Activated CD8-positive, alpha-beta T cell treated with anti-CD3 and anti-CD28 coated beads for 36 hours (primary cell): ENCODE measurements around the gene CYP3A5. TPM values are rescaled to one million over a fixed set of nuclear protein-coding genes. Genes with fewer than 3 reads are reported as not detected.
A peak's percentile ranks its signal among the peaks of the same experiment; 100 is the strongest.

Experiments
- ATAC-seq: fragments of 200-7000 bp; cut with Tn5 transposase; one replicate; pipeline ENCODE4 v1.10.0; 2021; ENCODE audit warnings: mild to moderate bottlenecking, moderate library complexity
- CTCF ChIA-PET: fragments of 350-600 bp; sonication (Branson Sonifier 250); formaldehyde crosslinking; loops from one replicate; lab custom pipeline; 2021; ENCODE audit warnings: antibody characterized with exemption; lab: Charles Lee
- POLR2A ChIA-PET: fragments of 350-600 bp; sonication (Branson Sonifier 250); formaldehyde crosslinking; loops from one replicate; lab custom pipeline; 2021; ENCODE audit warnings: antibody characterized with exemption; lab: Charles Lee
- DNase-seq: peaks from one replicate; pipeline ENCODE4 v3.0.0-alpha.2; 2020
- H3K27ac Mint-ChIP-seq: one replicate; pipeline ENCODE4 v1.8.0; 2021; ENCODE audit warnings: mild to moderate bottlenecking, mixed read lengths
- H3K27me3 Mint-ChIP-seq: one replicate; pipeline ENCODE4 v1.8.0; 2021; ENCODE audit warnings: mixed read lengths
- H3K36me3 Mint-ChIP-seq: one replicate; pipeline ENCODE4 v1.8.0; 2021; ENCODE audit warnings: low read depth, mixed read lengths
- H3K4me1 Mint-ChIP-seq: one replicate; pipeline ENCODE4 v1.8.0; 2021; ENCODE audit warnings: low read depth, mixed read lengths
- H3K4me3 Mint-ChIP-seq: one replicate; pipeline ENCODE4 v1.8.0; 2021; ENCODE audit warnings: mild to moderate bottlenecking, moderate library complexity, mixed read lengths
- H3K9me3 Mint-ChIP-seq: one replicate; pipeline ENCODE4 v1.8.0; 2021; ENCODE audit warnings: mixed read lengths
- intact Hi-C: fragments of 100-400 bp; cut with micrococcal nuclease; formaldehyde crosslinking; loops from one replicate; pipeline ENCODE4 v1.10.0; 2022
- total RNA-seq, 2 experiments: library from RNA; stranded (reverse); gene quantifications; one replicate each; pipeline ENCODE4 v1.2.3, GENCODE V29; 2021
- TF ChIP-seq, protein P1 (sequence below): fragments of 200-600 bp; IDR thresholded peaks from one replicate; pipeline ENCODE4 v1.8.0; 2022; ENCODE audit warnings: antibody characterized with exemption, mild to moderate bottlenecking

CYP3A5 gene
- total RNA-seq, 2 experiments from 2014 or later: not detected

- H3K27me3 Mint-ChIP-seq: no peaks in the 10 kb centered on the region
- ChIA-PET CTCF (interaction anchor here (3.5 kb wide), 1 partner anchor 10 kb away, joined by 12 read pairs; the partner anchor contains the start of gene ZSCAN25), POLR2A (interaction anchor here (2.5 kb wide), 1 partner anchor 67 kb away, joined by 19 read pairs; the partner anchor contains the start of gene ZNF655)
- intact Hi-C loops: no loop called here
- no peak for ATAC-seq
- H3K4me1 Mint-ChIP-seq: peaks cover 85% of the 10 kb centered on the region
- no peaks in the 10 kb centered on the region for H3K9me3 Mint-ChIP-seq
- peak overlapping the region; percentile 100 for H3K27ac Mint-ChIP-seq
- H3K4me3 Mint-ChIP-seq: peak overlapping the region; percentile 99
- TF ChIP-seq, protein P1, sequence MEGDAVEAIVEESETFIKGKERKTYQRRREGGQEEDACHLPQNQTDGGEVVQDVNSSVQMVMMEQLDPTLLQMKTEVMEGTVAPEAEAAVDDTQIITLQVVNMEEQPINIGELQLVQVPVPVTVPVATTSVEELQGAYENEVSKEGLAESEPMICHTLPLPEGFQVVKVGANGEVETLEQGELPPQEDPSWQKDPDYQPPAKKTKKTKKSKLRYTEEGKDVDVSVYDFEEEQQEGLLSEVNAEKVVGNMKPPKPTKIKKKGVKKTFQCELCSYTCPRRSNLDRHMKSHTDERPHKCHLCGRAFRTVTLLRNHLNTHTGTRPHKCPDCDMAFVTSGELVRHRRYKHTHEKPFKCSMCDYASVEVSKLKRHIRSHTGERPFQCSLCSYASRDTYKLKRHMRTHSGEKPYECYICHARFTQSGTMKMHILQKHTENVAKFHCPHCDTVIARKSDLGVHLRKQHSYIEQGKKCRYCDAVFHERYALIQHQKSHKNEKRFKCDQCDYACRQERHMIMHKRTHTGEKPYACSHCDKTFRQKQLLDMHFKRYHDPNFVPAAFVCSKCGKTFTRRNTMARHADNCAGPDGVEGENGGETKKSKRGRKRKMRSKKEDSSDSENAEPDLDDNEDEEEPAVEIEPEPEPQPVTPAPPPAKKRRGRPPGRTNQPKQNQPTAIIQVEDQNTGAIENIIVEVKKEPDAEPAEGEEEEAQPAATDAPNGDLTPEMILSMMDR: no peak
- peaks cover 91% of the 10 kb centered on the region for H3K36me3 Mint-ChIP-seq
- no peak for DNase-seq
These were observed 53.8 kb downstream of the CYP3A5 start for GRCh38 chr7:99625961-99626360.

- Mint-ChIP-seq H3K4me3 (peak overlapping the region; percentile 99), H3K4me1 (peaks cover 83% of the 10 kb centered on the region), H3K36me3 (peaks cover 90% of the 10 kb centered on the region), H3K27me3 (no peaks in the 10 kb centered on the region), H3K9me3 (no peaks in the 10 kb centered on the region), H3K27ac (peak overlapping the region; percentile 100)
- TF ChIP-seq, protein P1: no peak
- no peak for DNase-seq
- no peak for ATAC-seq
- intact Hi-C loops: no loop called here
- ChIA-PET CTCF (interaction anchor here (1.5 to 3.5 kb wide), 2 partner anchors 9 to 296 kb away, joined by 3 to 12 read pairs; partner anchors contain the start of gene ZSCAN25), POLR2A (interaction anchor here (1.0 to 2.5 kb wide), 9 partner anchors 8 to 391 kb away, joined by 3 to 19 read pairs (median 5); partner anchors contain the start of genes ARPC1B, ATP5MF, ZKSCAN1 and ZNF655)
These were observed 54.5 kb downstream of the CYP3A5 start for GRCh38 chr7:99625321-99625720.

DNA sequence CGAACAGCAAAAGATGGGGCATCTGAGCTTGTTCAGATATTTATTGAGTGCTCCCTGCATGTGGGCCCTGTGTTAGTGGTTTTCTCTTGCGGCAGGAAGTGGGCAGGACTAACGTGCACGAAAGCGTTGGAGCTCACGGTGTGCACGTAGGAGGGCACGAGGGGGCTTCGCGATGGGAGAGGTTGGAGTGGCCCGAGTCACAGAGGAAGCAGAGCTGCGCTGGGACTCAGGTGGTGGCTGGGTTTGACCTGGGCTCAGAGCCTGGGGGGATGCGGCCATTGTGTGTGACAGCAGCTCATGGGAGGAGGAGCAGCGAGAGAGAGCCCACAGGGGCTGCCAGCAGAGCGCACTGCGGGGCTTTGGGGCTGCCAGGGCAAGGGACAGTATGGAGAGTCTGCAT, 55.3 kb downstream of the CYP3A5 start:
- intact Hi-C loops: no loop called here
- Mint-ChIP-seq H3K4me1 (peaks cover 81% of the 10 kb centered on the region), H3K4me3 (peak overlapping the region; percentile 99), H3K36me3 (peaks cover 89% of the 10 kb centered on the region), H3K27ac (peak overlapping the region; percentile 100), H3K9me3 (no peaks in the 10 kb centered on the region), H3K27me3 (no peaks in the 10 kb centered on the region)
- POLR2A ChIA-PET: interaction anchor here (0.7 to 2.5 kb wide), 21 partner anchors 9 to 458 kb away, joined by 3 to 19 read pairs (median 4); partner anchors contain the start of genes ARPC1B, ATP5MF, FAM200A and TRIM4
- DNase-seq: peak; percentile 96
- ATAC-seq: peak; percentile 76
- TF ChIP-seq, protein P1: no peak
- CTCF ChIA-PET: interaction anchor here (0.7 to 3.5 kb wide), 7 partner anchors 8 to 365 kb away, joined by 3 to 12 read pairs (median 3); partner anchors contain the start of gene ZSCAN25

DNA sequence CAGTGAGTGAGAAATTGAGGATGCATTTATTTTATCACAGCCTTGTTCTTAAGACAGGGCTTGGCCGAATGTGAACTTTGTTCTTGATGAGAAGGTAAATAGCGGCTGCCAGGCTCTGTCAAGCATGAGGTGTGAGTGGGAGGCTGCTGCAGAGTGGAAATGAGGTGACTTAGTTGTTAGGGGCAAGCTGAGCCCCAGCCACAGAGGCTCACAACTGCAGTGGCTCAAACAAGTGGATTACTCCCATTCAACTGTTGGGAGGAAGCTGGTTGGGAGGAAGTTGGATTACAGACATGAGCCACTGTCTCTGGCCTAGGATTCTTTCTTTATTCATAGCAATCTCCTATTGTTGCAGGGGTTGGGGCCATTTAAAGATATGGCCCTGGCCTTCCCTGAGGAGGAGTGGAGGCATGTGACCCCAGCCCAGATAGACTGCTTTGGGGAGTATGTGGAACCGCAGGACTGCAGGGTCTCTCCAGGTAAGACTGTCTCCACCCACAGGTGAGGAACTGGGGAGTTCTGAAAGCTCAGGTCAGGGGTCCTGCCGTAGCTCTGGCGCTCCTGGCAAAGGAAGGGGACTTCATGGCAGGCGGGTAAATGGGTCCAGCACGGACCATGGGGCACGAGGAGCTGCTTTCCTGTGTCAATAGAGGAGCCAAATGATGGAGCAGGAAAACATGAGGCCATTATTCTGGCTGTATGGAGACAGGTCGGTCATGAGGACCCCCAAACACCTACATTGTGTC, 55.9 kb downstream of the CYP3A5 start:
- ATAC-seq: peak; percentile 52
- Mint-ChIP-seq H3K9me3 (no peaks in the 10 kb centered on the region), H3K27me3 (no peaks in the 10 kb centered on the region), H3K27ac (peak overlapping the region; percentile 100), H3K4me3 (peak overlapping the region; percentile 99), H3K4me1 (peaks cover 83% of the 10 kb centered on the region), H3K36me3 (peaks cover 91% of the 10 kb centered on the region)
- intact Hi-C loops: no loop called here
- TF ChIP-seq, protein P1: no peak
- peak; percentile 84 for DNase-seq
- POLR2A ChIA-PET: interaction anchor here (0.9 to 2.5 kb wide), 17 partner anchors 8 to 459 kb away, joined by 3 to 19 read pairs (median 5); partner anchors contain the start of genes ATP5MF, FAM200A, TRIM4 and ZKSCAN1
- CTCF ChIA-PET: interaction anchor here (0.7 to 3.5 kb wide), 7 partner anchors 7 to 366 kb away, joined by 3 to 12 read pairs (median 3); partner anchors contain the start of gene ZSCAN25
